ENCODE data around the gene NGLY1.

GRCh38 chr3:25817638-25818037 is 34.4 kb upstream of the NGLY1 start:
- no peak for TF ChIP-seq CTCF (IDR thresholded peaks at IDR 0.05 in 2 of 3, conservative IDR thresholded peaks at IDR 0.05 in 1 of 3; ENCODE audit: control insufficient read depth in 2 of 3, extremely low read depth in 1 of 3, insufficient read depth in 1 of 3, low read depth in 3 of 3, low read length in 3 of 3)
- TF ChIP-seq MAX (IDR thresholded peaks at IDR 0.05; ENCODE audit: low read depth, low read length): no peak
- no peak for TF ChIP-seq ZNF592 (IDR thresholded peaks at IDR 0.05)
- TF ChIP-seq EP300 (IDR thresholded peaks at IDR 0.05; ENCODE audit: borderline replicate concordance in 1 of 2, control insufficient read depth in 1 of 2, low read depth in 2 of 2, low read length in 2 of 2): no peak
- TF ChIP-seq SIX5 (IDR thresholded peaks at IDR 0.05; ENCODE audit: low read depth, low read length, severe bottlenecking): no peak
- no peak for TF ChIP-seq NFXL1 (IDR thresholded peaks at IDR 0.05; ENCODE audit: borderline replicate concordance)
- TF ChIP-seq CHD2 (IDR thresholded peaks at IDR 0.05; ENCODE audit: borderline replicate concordance, low read depth, low read length): no peak
- no peak for TF ChIP-seq YBX1 (IDR thresholded peaks at IDR 0.05)
- TF ChIP-seq NBN (IDR thresholded peaks at IDR 0.05): no peak
- no peak for TF ChIP-seq BCL3 (IDR thresholded peaks at IDR 0.05; ENCODE audit: borderline replicate concordance, insufficient read depth, low read depth, low read length, poor library complexity, severe bottlenecking)
- TF ChIP-seq REST (IDR thresholded peaks at IDR 0.05; ENCODE audit: low read depth, low read length): no peak

Data from GM12878 (cell line).